ENCODE data around the gene ATP6V1B1. TPM values are rescaled to one million over a fixed set of nuclear protein-coding genes. Genes with fewer than 3 reads are reported as not detected.
A peak's percentile ranks its signal among the peaks of the same experiment; 100 is the strongest.

The ATP6V1B1 gene
- total RNA-seq: not detected
- polyA plus RNA-seq: not detected

- Mint-ChIP-seq H3K4me1 (no peaks in the 10 kb centered on the region), H3K27me3 (peaks cover 8 to 27% of the 10 kb centered on the region in 2 donors), H3K9me3 (no peaks in the 10 kb centered on the region), H3K27ac (peak within 1 kb of the TSS in 1 of 8 donors; percentile 55), H3K36me3 (no peaks in the 10 kb centered on the region), H3K4me3 (no peak within 1 kb of the TSS)
- Histone ChIP-seq H3K36me3 (ENCODE audit: insufficient read depth, low read length) (no peaks in the 10 kb centered on the region), H3K4me1 (ENCODE audit: insufficient read depth, low read length) (no peaks in the 10 kb centered on the region), H3K27ac (ENCODE audit: low read depth, low read length) (no peak within 1 kb of the TSS), H3K9me3 (ENCODE audit: low read length) (no peaks in the 10 kb centered on the region), H3K4me3 (ENCODE audit: low read length) (no peak within 1 kb of the TSS), H3K27me3 (ENCODE audit: insufficient read depth, low read length, poor library complexity, severe bottlenecking) (no peaks in the 10 kb centered on the region)
- DNase-seq: no peak
- CTCF ChIA-PET: interaction anchor here (1.6 kb wide), 1 partner anchor 13 kb away, joined by 5 read pairs; no protein-coding TSS in a partner anchor
- POLR2A ChIA-PET: no interaction called here
These were observed at the start of gene ATP6V1B1 for GRCh38 chr2:70935468-70936164. TSS of gene ATP6V1B1 (plus strand) at chr2:70935900. CDS start at chr2:70935955, 55 bp downstream.

- CTCF ChIA-PET: no interaction called here
These were observed 49.1 kb upstream of the ATP6V1B1 start for GRCh38 chr2:70886541-70886987.

GRCh38 chr2:70887208-70887549 lies 48.5 kb upstream of the ATP6V1B1 start:
- Mint-ChIP-seq H3K9me3 (peaks cover 0 to 5% (median 4%) of the 10 kb centered on the region in 5 donors), H3K4me1 (peaks cover 24 to 28% (median 26%) of the 10 kb centered on the region in 3 donors), H3K27me3 (peaks cover 58 to 92% of the 10 kb centered on the region in 2 donors), H3K4me3 (peak overlapping the region; percentile 6 to 92 (median 65)), H3K36me3 (no peaks in the 10 kb centered on the region), H3K27ac (peak overlapping the region in 1 of 8 donors; percentile 38)
- Histone ChIP-seq H3K27ac (ENCODE audit: low read depth, low read length) (no peak overlapping the region), H3K9me3 (ENCODE audit: low read length) (no peaks in the 10 kb centered on the region), H3K36me3 (ENCODE audit: insufficient read depth, low read length) (no peaks in the 10 kb centered on the region), H3K4me3 (ENCODE audit: low read length) (no peak overlapping the region), H3K27me3 (ENCODE audit: insufficient read depth, low read length, poor library complexity, severe bottlenecking) (peaks cover 52% of the 10 kb centered on the region), H3K4me1 (ENCODE audit: insufficient read depth, low read length) (peaks cover 24% of the 10 kb centered on the region)
- CTCF ChIA-PET: no interaction called here
- POLR2A ChIA-PET: no interaction called here
- DNase-seq: no peak

More at GRCh38 chr2:70886541-70886987, 49.1 kb upstream of the ATP6V1B1 start:
- no peak overlapping the region for H3K4me3 ChIP-seq (ENCODE audit: low read length)
- Mint-ChIP-seq H3K4me1 (peaks cover 24 to 28% (median 26%) of the 10 kb centered on the region in 3 donors), H3K36me3 (no peaks in the 10 kb centered on the region), H3K4me3 (peak overlapping the region in 6 of 7 donors; percentile 6 to 92 (median 73)), H3K9me3 (peaks cover 0 to 8% (median 4%) of the 10 kb centered on the region in 5 donors), H3K27ac (no peak overlapping the region), H3K27me3 (peaks cover 60 to 92% of the 10 kb centered on the region in 2 donors)
- no peak overlapping the region for H3K27ac ChIP-seq (ENCODE audit: low read depth, low read length)
- POLR2A ChIA-PET: no interaction called here
- no peaks in the 10 kb centered on the region for H3K9me3 ChIP-seq (ENCODE audit: low read length)
- no peak for DNase-seq
- peaks cover 52% of the 10 kb centered on the region for H3K27me3 ChIP-seq (ENCODE audit: insufficient read depth, low read length, poor library complexity, severe bottlenecking)
- H3K4me1 ChIP-seq (ENCODE audit: insufficient read depth, low read length): peaks cover 24% of the 10 kb centered on the region
- H3K36me3 ChIP-seq (ENCODE audit: insufficient read depth, low read length): no peaks in the 10 kb centered on the region

- Histone ChIP-seq H3K27ac (ENCODE audit: low read depth, low read length) (no peak overlapping the region), H3K9me3 (ENCODE audit: low read length) (no peaks in the 10 kb centered on the region), H3K4me1 (ENCODE audit: insufficient read depth, low read length) (peaks cover 24% of the 10 kb centered on the region), H3K36me3 (ENCODE audit: insufficient read depth, low read length) (no peaks in the 10 kb centered on the region), H3K4me3 (ENCODE audit: low read length) (no peak overlapping the region), H3K27me3 (ENCODE audit: insufficient read depth, low read length, poor library complexity, severe bottlenecking) (peaks cover 57% of the 10 kb centered on the region)
- peak in 1 of 5 donors; percentile 25 for DNase-seq
- Mint-ChIP-seq H3K4me1 (peaks cover 24 to 28% (median 26%) of the 10 kb centered on the region in 3 donors), H3K9me3 (peaks cover 0 to 4% (median 2%) of the 10 kb centered on the region in 5 donors), H3K27me3 (peaks cover 57 to 93% of the 10 kb centered on the region in 2 donors), H3K4me3 (peak overlapping the region; percentile 6 to 92 (median 69)), H3K36me3 (no peaks in the 10 kb centered on the region), H3K27ac (peak overlapping the region in 1 of 8 donors; percentile 72)
- ChIA-PET CTCF (interaction anchor here (1.3 kb wide), 1 partner anchor 14 kb away, joined by 3 read pairs; no protein-coding TSS in a partner anchor), POLR2A (interaction anchor here (0.6 kb wide), 1 partner anchor 29 kb away, joined by 4 read pairs; no protein-coding TSS in a partner anchor)
These were observed 48.0 kb upstream of the ATP6V1B1 start for GRCh38 chr2:70887550-70888246.

- H3K4me3 Mint-ChIP-seq: peak overlapping the region; percentile 6 to 92 (median 69)
- no peak for DNase-seq
- H3K9me3 Mint-ChIP-seq: peaks cover 0 to 3% (median 0%) of the 10 kb centered on the region in 5 donors
- peaks cover 24% of the 10 kb centered on the region for H3K4me1 ChIP-seq (ENCODE audit: insufficient read depth, low read length)
- H3K27ac ChIP-seq (ENCODE audit: low read depth, low read length): no peak overlapping the region
- no peaks in the 10 kb centered on the region for H3K36me3 ChIP-seq (ENCODE audit: insufficient read depth, low read length)
- peak overlapping the region in 1 of 8 donors; percentile 71 for H3K27ac Mint-ChIP-seq
- peak overlapping the region; percentile 19 for H3K4me3 ChIP-seq (ENCODE audit: low read length)
- H3K27me3 Mint-ChIP-seq: peaks cover 59 to 92% of the 10 kb centered on the region in 2 donors
- no peaks in the 10 kb centered on the region for H3K9me3 ChIP-seq (ENCODE audit: low read length)
- peaks cover 24 to 28% (median 26%) of the 10 kb centered on the region in 3 donors for H3K4me1 Mint-ChIP-seq
- CTCF ChIA-PET: interaction anchor here (1.3 kb wide), 1 partner anchor 14 kb away, joined by 3 read pairs; no protein-coding TSS in a partner anchor
- peaks cover 63% of the 10 kb centered on the region for H3K27me3 ChIP-seq (ENCODE audit: insufficient read depth, low read length, poor library complexity, severe bottlenecking)
- no peaks in the 10 kb centered on the region for H3K36me3 Mint-ChIP-seq
- POLR2A ChIA-PET: interaction anchor here (0.6 kb wide), 1 partner anchor 30 kb away, joined by 4 read pairs; no protein-coding TSS in a partner anchor
These were observed 47.3 kb upstream of the ATP6V1B1 start for GRCh38 chr2:70888366-70888922.

- CTCF ChIA-PET: interaction anchor here (1.3 kb wide), 1 partner anchor 13 kb away, joined by 3 read pairs; no protein-coding TSS in a partner anchor
- no peak for DNase-seq
- no peak overlapping the region for H3K27ac ChIP-seq (ENCODE audit: low read depth, low read length)
- POLR2A ChIA-PET: no interaction called here
- H3K9me3 ChIP-seq (ENCODE audit: low read length): no peaks in the 10 kb centered on the region
- peaks cover 65% of the 10 kb centered on the region for H3K27me3 ChIP-seq (ENCODE audit: insufficient read depth, low read length, poor library complexity, severe bottlenecking)
- Mint-ChIP-seq H3K4me1 (peaks cover 24 to 28% (median 26%) of the 10 kb centered on the region in 3 donors), H3K4me3 (peak overlapping the region; percentile 6 to 86 (median 67)), H3K27ac (peak overlapping the region in 1 of 8 donors; percentile 44), H3K27me3 (peaks cover 60 to 92% of the 10 kb centered on the region in 2 donors), H3K9me3 (peaks cover 0 to 2% (median 0%) of the 10 kb centered on the region in 5 donors), H3K36me3 (no peaks in the 10 kb centered on the region)
- no peak overlapping the region for H3K4me3 ChIP-seq (ENCODE audit: low read length)
- peaks cover 24% of the 10 kb centered on the region for H3K4me1 ChIP-seq (ENCODE audit: insufficient read depth, low read length)
- H3K36me3 ChIP-seq (ENCODE audit: insufficient read depth, low read length): no peaks in the 10 kb centered on the region
These were observed 46.6 kb upstream of the ATP6V1B1 start for GRCh38 chr2:70888923-70889715.

- H3K9me3 Mint-ChIP-seq: peaks cover 0 to 2% (median 0%) of the 10 kb centered on the region in 5 donors
- H3K27ac Mint-ChIP-seq: peak overlapping the region in 1 of 8 donors; percentile 44
- ChIA-PET POLR2A (no interaction called here), CTCF (no interaction called here)
- Histone ChIP-seq H3K36me3 (ENCODE audit: insufficient read depth, low read length) (no peaks in the 10 kb centered on the region), H3K27me3 (ENCODE audit: insufficient read depth, low read length, poor library complexity, severe bottlenecking) (peaks cover 62% of the 10 kb centered on the region), H3K4me3 (ENCODE audit: low read length) (no peak overlapping the region), H3K27ac (ENCODE audit: low read depth, low read length) (no peak overlapping the region), H3K9me3 (ENCODE audit: low read length) (no peaks in the 10 kb centered on the region), H3K4me1 (ENCODE audit: insufficient read depth, low read length) (peaks cover 24% of the 10 kb centered on the region)
- no peak for DNase-seq
- no peaks in the 10 kb centered on the region for H3K36me3 Mint-ChIP-seq
- peaks cover 61 to 92% of the 10 kb centered on the region in 2 donors for H3K27me3 Mint-ChIP-seq
- peaks cover 24 to 28% (median 26%) of the 10 kb centered on the region in 3 donors for H3K4me1 Mint-ChIP-seq
- H3K4me3 Mint-ChIP-seq: peak overlapping the region in 4 of 7 donors; percentile 20 to 82 (median 70)
These were observed 46.0 kb upstream of the ATP6V1B1 start for GRCh38 chr2:70889716-70890037.
